NB4 (cell line): ENCODE results near the gene EMC7.

ENCODE experiments used
- MAX ChIP-seq: IDR thresholded peaks from 2 replicates; pipeline ENCODE4 v1.6.1; 2011; ENCODE audit warnings: low read depth, low read length
- MYC ChIP-seq: IDR thresholded peaks from 2 replicates; pipeline ENCODE4 v1.6.1; 2011; ENCODE audit warnings: low read depth, low read length
- POLR2A ChIP-seq: IDR thresholded peaks from 2 replicates; pipeline ENCODE4 v1.6.1; 2011; ENCODE audit warnings: mild to moderate bottlenecking; ENCODE audit not compliant: insufficient read length; ENCODE audit errors: extremely low read depth
- TF ChIP-seq, protein P1 (sequence below): IDR thresholded peaks from one replicate; pipeline ENCODE4 v1.5.1; 2012; ENCODE audit warnings: low read depth, low read length

- TF ChIP-seq, protein P1, sequence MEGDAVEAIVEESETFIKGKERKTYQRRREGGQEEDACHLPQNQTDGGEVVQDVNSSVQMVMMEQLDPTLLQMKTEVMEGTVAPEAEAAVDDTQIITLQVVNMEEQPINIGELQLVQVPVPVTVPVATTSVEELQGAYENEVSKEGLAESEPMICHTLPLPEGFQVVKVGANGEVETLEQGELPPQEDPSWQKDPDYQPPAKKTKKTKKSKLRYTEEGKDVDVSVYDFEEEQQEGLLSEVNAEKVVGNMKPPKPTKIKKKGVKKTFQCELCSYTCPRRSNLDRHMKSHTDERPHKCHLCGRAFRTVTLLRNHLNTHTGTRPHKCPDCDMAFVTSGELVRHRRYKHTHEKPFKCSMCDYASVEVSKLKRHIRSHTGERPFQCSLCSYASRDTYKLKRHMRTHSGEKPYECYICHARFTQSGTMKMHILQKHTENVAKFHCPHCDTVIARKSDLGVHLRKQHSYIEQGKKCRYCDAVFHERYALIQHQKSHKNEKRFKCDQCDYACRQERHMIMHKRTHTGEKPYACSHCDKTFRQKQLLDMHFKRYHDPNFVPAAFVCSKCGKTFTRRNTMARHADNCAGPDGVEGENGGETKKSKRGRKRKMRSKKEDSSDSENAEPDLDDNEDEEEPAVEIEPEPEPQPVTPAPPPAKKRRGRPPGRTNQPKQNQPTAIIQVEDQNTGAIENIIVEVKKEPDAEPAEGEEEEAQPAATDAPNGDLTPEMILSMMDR: no peak
- TF ChIP-seq POLR2A (no peak), MAX (no peak), MYC (no peak)
These were observed 15.9 kb downstream of the EMC7 start for GRCh38 chr15:34085746-34086145.
